Breast epithelium (tissue), 3 donors: ENCODE measurements around the gene KLHL33.

Experiments
- CTCF ChIP-seq, 3 donors: fragments of 450-650 bp; IDR thresholded peaks; one replicate each; pipeline ENCODE4 v1.5.1; 2016 to 2017; ENCODE audit warnings: antibody characterized with exemption in 3 of 3, mild to moderate bottlenecking in 3 of 3, moderate library complexity in 3 of 3
- POLR2A ChIP-seq: fragments of 450-650 bp; IDR thresholded peaks from one replicate; pipeline ENCODE4 v1.6.1; 2016; ENCODE audit warnings: antibody characterized with exemption, mild to moderate bottlenecking, moderate library complexity
- POLR2AphosphoS5 ChIP-seq, 3 donors: sonication (generic); formaldehyde crosslinking; IDR thresholded peaks; one replicate each; pipeline ENCODE4 v1.6.1; 2017; ENCODE audit warnings: antibody characterized with exemption in 3 of 3

GRCh38 chr14:20376071-20376588, 59.8 kb downstream of the KLHL33 start:
- TF ChIP-seq CTCF (IDR thresholded peaks at IDR 0.05) (no peak), POLR2AphosphoS5 (IDR thresholded peaks at IDR 0.05) (no peak), POLR2A (no peak)
